Mesenchymal stem cell (in vitro differentiated cells and primary cell): ENCODE data around the gene ATP13A3.
"Not testable (repeated sequence)": the region's sequence is repeated elsewhere in the genome, so short reads cannot be mapped to it uniquely, and the experiment has no call there.

Source experiments
- DNase-seq: peaks from one replicate; pipeline ENCODE4 v3.0.0-alpha.2; 2013
- H2AFZ ChIP-seq: one replicate; pipeline ENCODE4 v1.6.1; 2013; ENCODE audit warnings: low read depth, mild to moderate bottlenecking, control low read depth, inconsistent platforms, low read length, moderate library complexity
- H2AK5ac ChIP-seq: 2 replicates; pipeline ENCODE4 v1.6.1; 2013; ENCODE audit warnings: low read length, moderate library complexity, mild to moderate bottlenecking, inconsistent platforms; ENCODE audit not compliant: severe bottlenecking
- H2BK120ac ChIP-seq: one replicate; pipeline ENCODE4 v1.6.1; 2013; ENCODE audit warnings: low read depth, mild to moderate bottlenecking, inconsistent platforms, low read length, moderate library complexity
- H2BK12ac ChIP-seq, 2 experiments: one replicate each; pipeline ENCODE4 v1.6.1; 2013; ENCODE audit warnings: inconsistent platforms in 2 of 2, low read length in 2 of 2, mild to moderate bottlenecking in 2 of 2, moderate library complexity in 2 of 2, control low read depth in 1 of 2
- H2BK15ac ChIP-seq: one replicate; pipeline ENCODE4 v1.6.1; 2013; ENCODE audit warnings: mild to moderate bottlenecking, low read depth, inconsistent platforms; ENCODE audit not compliant: poor library complexity, severe bottlenecking
- H2BK5ac ChIP-seq: 2 replicates; pipeline ENCODE4 v1.6.1; 2013; ENCODE audit warnings: low read depth, mild to moderate bottlenecking, low read length, control low read depth, inconsistent platforms; ENCODE audit not compliant: poor library complexity, severe bottlenecking
- H3K14ac ChIP-seq, 2 experiments: one replicate each; pipeline ENCODE4 v1.6.1; 2013; ENCODE audit warnings: inconsistent platforms in 2 of 2, low read length in 2 of 2, control low read depth in 1 of 2, mild to moderate bottlenecking in 1 of 2, moderate library complexity in 1 of 2
- H3K18ac ChIP-seq, 2 experiments: one replicate each; pipeline ENCODE4 v1.6.1; 2013; ENCODE audit warnings: inconsistent platforms in 2 of 2, low read length in 2 of 2, control low read depth in 1 of 2, low read depth in 1 of 2, mild to moderate bottlenecking in 1 of 2
- H3K23ac ChIP-seq, 2 experiments: one replicate each; pipeline ENCODE4 v1.6.1; 2013; ENCODE audit warnings: inconsistent platforms in 2 of 2, low read length in 2 of 2, mild to moderate bottlenecking in 2 of 2, moderate library complexity in 2 of 2, control low read depth in 1 of 2
- H3K27ac ChIP-seq: 2 replicates; pipeline ENCODE4 v1.5.1; 2013; ENCODE audit warnings: mild to moderate bottlenecking, moderate library complexity, low read length, control low read depth, inconsistent platforms; ENCODE audit not compliant: poor library complexity, severe bottlenecking
- H3K27me3 ChIP-seq, 2 experiments: 2 replicates each; pipeline versions ENCODE4 v1.6.1 to v1.7.0; 2013; ENCODE audit warnings: low read length in 2 of 2, mild to moderate bottlenecking in 2 of 2, moderate library complexity in 2 of 2, control low read depth in 1 of 2, inconsistent platforms in 1 of 2; ENCODE audit not compliant: control insufficient read depth in 1 of 2, insufficient read depth in 1 of 2
- H3K36me3 ChIP-seq, 2 experiments: 2 replicates each; pipeline versions ENCODE4 v1.6.1 to v1.7.0; 2013; ENCODE audit warnings: low read length in 2 of 2, control low read depth in 1 of 2, inconsistent platforms in 1 of 2, low read depth in 1 of 2, mild to moderate bottlenecking in 1 of 2; ENCODE audit not compliant: insufficient read depth in 2 of 2, control insufficient read depth in 1 of 2
- H3K4ac ChIP-seq, 2 experiments: one replicate each; pipeline ENCODE4 v1.6.1; 2013; ENCODE audit warnings: inconsistent platforms in 2 of 2, low read length in 2 of 2, mild to moderate bottlenecking in 2 of 2, moderate library complexity in 2 of 2, control low read depth in 1 of 2, low read depth in 1 of 2
- H3K4me1 ChIP-seq: 2 replicates; pipeline ENCODE4 v1.6.1; 2013; ENCODE audit warnings: low read depth, low read length, control low read depth; ENCODE audit not compliant: control insufficient read depth, insufficient read depth
- H3K4me2 ChIP-seq: 2 replicates; pipeline ENCODE4 v1.6.1; 2013; ENCODE audit warnings: low read length, mild to moderate bottlenecking, inconsistent platforms; ENCODE audit not compliant: poor library complexity, severe bottlenecking
- H3K4me3 ChIP-seq, 2 experiments: 2 replicates each; pipeline versions ENCODE4 v1.5.1 to v1.7.0; 2013; ENCODE audit warnings: low read length in 2 of 2, mild to moderate bottlenecking in 2 of 2, control low read depth in 1 of 2, low read depth in 1 of 2; ENCODE audit not compliant: insufficient read depth in 1 of 2
- H3K79me1 ChIP-seq: replicated peaks from 2 replicates; pipeline ENCODE4 v1.6.1; 2013; ENCODE audit warnings: mild to moderate bottlenecking, control low read depth, low read length, inconsistent platforms; ENCODE audit not compliant: poor library complexity, severe bottlenecking
- H3K9ac ChIP-seq: 2 replicates; pipeline ENCODE4 v1.7.0; 2013; ENCODE audit warnings: mild to moderate bottlenecking, low read length, moderate library complexity
- H3K9me3 ChIP-seq: 2 replicates; pipeline ENCODE4 v1.7.0; 2013; ENCODE audit warnings: mild to moderate bottlenecking, low read length; ENCODE audit not compliant: control insufficient read depth
- H4K8ac ChIP-seq: one replicate; pipeline ENCODE4 v1.6.1; 2013; ENCODE audit warnings: inconsistent platforms, mild to moderate bottlenecking, low read length, moderate library complexity
- H4K91ac ChIP-seq: one replicate; pipeline ENCODE4 v1.6.1; 2013; ENCODE audit warnings: mild to moderate bottlenecking, low read length, inconsistent platforms
- WGBS: methylation state at CpG from one replicate; pipeline ENCODE4 v1.1.7; 2013; ENCODE audit warnings: mixed read lengths; 5-methylcytosine and 5-hydroxymethylcytosine counted together

ATP13A3 gene

GRCh38 chr3:194494951-194495374 lies 8.2 kb upstream of the ATP13A3 start:
- Histone ChIP-seq H3K36me3 (no peaks in the 10 kb centered on the region), H4K8ac (peak overlapping the region; percentile 55)
- WGBS: 83% methylated on average over 5 of the region's 5 CpGs

GRCh38 chr3:194493995-194494927 lies 7.5 kb upstream of the ATP13A3 start:
- H2AK5ac ChIP-seq, H4K91ac ChIP-seq, H3K14ac ChIP-seq, H3K79me1 ChIP-seq, H2BK15ac ChIP-seq, H3K9me3 ChIP-seq, H2BK120ac ChIP-seq, H2AFZ ChIP-seq, H3K27ac ChIP-seq, H3K4me2 ChIP-seq, H2BK12ac ChIP-seq, H3K23ac ChIP-seq, H3K36me3 ChIP-seq, H3K4me1 ChIP-seq, H3K27me3 ChIP-seq, H3K4ac ChIP-seq, H3K4me3 ChIP-seq, H2BK5ac ChIP-seq: not testable (repeated sequence)
- peak overlapping the region; percentile 60 for H3K9ac ChIP-seq
- peak overlapping the region; percentile 90 for H4K8ac ChIP-seq
- WGBS: 57% methylated on average over 7 of the region's 10 CpGs
- DNase-seq: peak; percentile 84
- H3K18ac ChIP-seq: peak overlapping the region in 1 of 2 experiments; percentile 77

More at GRCh38 chr3:194494951-194495374, 8.2 kb upstream of the ATP13A3 start:
- Histone ChIP-seq H2BK5ac (no peak overlapping the region), H3K79me1 (no peaks in the 10 kb centered on the region), H3K4me1 (peaks cover 6% of the 10 kb centered on the region), H3K9me3 (no peaks in the 10 kb centered on the region), H3K18ac (peak overlapping the region in 1 of 2 experiments; percentile 69), H2AFZ (no peak overlapping the region), H3K14ac (no peak overlapping the region), H3K4me3 (no peak overlapping the region), H2AK5ac (no peak overlapping the region), H4K91ac (no peak overlapping the region), H3K23ac (no peak overlapping the region), H3K27ac (no peak overlapping the region), H2BK15ac (no peak overlapping the region), H2BK120ac (no peak overlapping the region), H2BK12ac (peak overlapping the region in 1 of 2 experiments; percentile 90), H3K4ac (no peak overlapping the region), H3K9ac (peak overlapping the region; percentile 60), H3K27me3 (no peaks in the 10 kb centered on the region), H3K4me2 (no peak overlapping the region)
- peak; percentile 81 for DNase-seq

GRCh38 chr3:194492001-194492400 lies 5.2 kb upstream of the ATP13A3 start:
- Histone ChIP-seq H3K4me3 (no peak overlapping the region), H3K18ac (no peak overlapping the region), H3K14ac (no peak overlapping the region), H3K36me3 (no peaks in the 10 kb centered on the region), H2AFZ (no peak overlapping the region), H3K23ac (no peak overlapping the region), H4K8ac (no peak overlapping the region), H4K91ac (no peak overlapping the region), H3K79me1 (no peaks in the 10 kb centered on the region), H2BK120ac (no peak overlapping the region), H3K4me2 (no peak overlapping the region), H3K4ac (no peak overlapping the region), H3K27me3 (no peaks in the 10 kb centered on the region), H2BK5ac (no peak overlapping the region), H2AK5ac (no peak overlapping the region), H3K9ac (no peak overlapping the region), H3K9me3 (no peaks in the 10 kb centered on the region), H3K27ac (no peak overlapping the region), H3K4me1 (peaks cover 2% of the 10 kb centered on the region), H2BK15ac (no peak overlapping the region), H2BK12ac (peak overlapping the region; percentile 64 to 78)
- no peak for DNase-seq
- WGBS: 94% methylated on average over 4 of the region's 5 CpGs

GRCh38 chr3:194489736-194490612 lies 3.2 kb upstream of the ATP13A3 start:
- Histone ChIP-seq H3K18ac (peak overlapping the region; percentile 64 to 75), H3K27me3 (no peaks in the 10 kb centered on the region), H3K4me1 (peaks cover 2% of the 10 kb centered on the region), H2AFZ (no peak overlapping the region), H2BK5ac (no peak overlapping the region), H4K8ac (peak overlapping the region; percentile 52), H3K4ac (peak overlapping the region; percentile 46 to 75), H3K79me1 (no peaks in the 10 kb centered on the region), H3K9me3 (no peaks in the 10 kb centered on the region), H3K23ac (peak overlapping the region in 1 of 2 experiments; percentile 14), H2BK15ac (no peak overlapping the region), H4K91ac (peak overlapping the region; percentile 73), H2BK12ac (peak overlapping the region; percentile 38 to 87), H2BK120ac (peak overlapping the region; percentile 86), H3K9ac (peak overlapping the region; percentile 67), H3K27ac (no peak overlapping the region), H2AK5ac (peak overlapping the region; percentile 16), H3K14ac (no peak overlapping the region), H3K36me3 (no peaks in the 10 kb centered on the region), H3K4me3 (no peak overlapping the region), H3K4me2 (no peak overlapping the region)
- DNase-seq: peak; percentile 60
- WGBS: 79% methylated on average over 7 of the region's 7 CpGs
